Measurements from ENCODE around the gene COL6A1.

GRCh38 chr21:45965084-45965809, 16.3 kb upstream of the COL6A1 start:
- TF ChIP-seq CTCF (conservative IDR thresholded peaks at IDR 0.05; ENCODE audit: low read depth, low read length): no peak
- TF ChIP-seq EZH2 (IDR thresholded peaks at IDR 0.05; ENCODE audit: borderline replicate concordance, low read depth, low read length, poor library complexity, severe bottlenecking): no peak
